ENCODE data around the gene ESF1.

The ESF1 gene

DNA sequence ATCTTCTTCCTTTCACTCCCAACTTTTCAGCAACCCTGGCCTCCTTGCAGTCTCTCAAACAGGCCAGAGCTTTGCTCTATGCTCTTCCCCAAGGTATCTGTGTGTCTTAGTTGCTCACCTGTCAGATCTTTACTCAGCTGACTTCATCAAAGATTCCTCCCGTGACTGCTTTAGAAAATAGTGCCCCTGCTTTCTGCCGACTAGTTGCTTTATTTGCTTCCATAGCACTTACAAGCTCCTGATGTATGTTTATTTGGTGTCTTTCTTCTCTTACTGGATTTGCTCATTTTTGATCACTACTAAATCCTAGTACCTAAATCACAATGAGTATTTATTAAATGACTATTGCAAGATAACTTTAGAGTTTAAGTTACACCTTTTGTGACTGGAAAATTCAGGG lies 6.0 kb upstream of the ESF1 start:
- Histone ChIP-seq H3K4me1 (ENCODE audit: insufficient read depth, insufficient read length) (no peaks in the 10 kb centered on the region), H3K9ac (ENCODE audit: insufficient read length, low read depth) (no peak overlapping the region), H3K9me3 (ENCODE audit: insufficient read depth, low read length) (no peaks in the 10 kb centered on the region), H3K27me3 (ENCODE audit: insufficient read depth, insufficient read length) (no peaks in the 10 kb centered on the region), H3K4me3 (ENCODE audit: insufficient read length, low read depth) (no peak overlapping the region), H3K36me3 (ENCODE audit: insufficient read depth, insufficient read length, low read length) (peaks cover 81% of the 10 kb centered on the region)
- DNase-seq (ENCODE audit: low read depth, low spot score), result no peak
- TF ChIP-seq SUZ12 (IDR thresholded peaks at IDR 0.05; ENCODE audit: extremely low read depth, insufficient read depth, insufficient read length), result no peak
- no peak for TF ChIP-seq ZNF274 (IDR thresholded peaks at IDR 0.05; ENCODE audit: low read depth, low read length)
- TF ChIP-seq YY1 (IDR thresholded peaks at IDR 0.05; ENCODE audit: insufficient read depth, insufficient read length), result no peak

DNA sequence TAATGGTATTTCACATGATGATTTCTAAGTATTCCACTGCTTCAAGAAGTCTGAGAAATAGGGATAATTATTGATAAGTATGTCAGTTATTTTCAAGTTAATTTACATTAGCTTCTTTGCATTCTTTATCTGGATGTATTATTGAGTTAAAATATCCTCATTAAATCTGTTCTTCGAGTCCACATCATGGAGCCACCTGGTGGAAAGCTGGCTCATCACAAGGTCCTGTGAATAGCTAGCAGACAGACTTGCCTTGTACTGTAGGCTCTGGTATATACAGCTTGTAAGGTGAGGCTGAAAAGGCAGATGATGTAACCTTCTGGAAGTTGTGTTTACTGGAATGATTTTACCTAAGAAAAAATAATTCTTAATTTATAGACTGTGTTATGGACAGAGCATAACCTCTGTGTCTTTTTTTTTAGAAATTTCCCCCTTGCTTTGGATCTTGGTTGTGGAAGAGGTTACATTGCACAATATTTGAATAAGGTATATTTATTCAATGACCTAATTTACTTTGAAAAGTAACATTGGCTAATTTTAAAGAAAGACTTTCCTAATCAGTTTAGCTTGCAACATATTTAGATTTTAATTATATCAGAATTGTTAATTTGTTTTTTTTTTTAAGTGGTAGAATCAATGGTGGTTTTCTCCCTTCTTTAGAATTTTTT lies 3.6 kb upstream of the ESF1 start:
- TF ChIP-seq YY1 (IDR thresholded peaks at IDR 0.05; ENCODE audit: insufficient read depth, insufficient read length) (no peak), ZNF274 (IDR thresholded peaks at IDR 0.05; ENCODE audit: low read depth, low read length) (no peak), SUZ12 (IDR thresholded peaks at IDR 0.05; ENCODE audit: extremely low read depth, insufficient read depth, insufficient read length) (no peak)
- Histone ChIP-seq H3K27me3 (ENCODE audit: insufficient read depth, insufficient read length) (no peaks in the 10 kb centered on the region), H3K4me3 (ENCODE audit: insufficient read length, low read depth) (no peak overlapping the region), H3K36me3 (ENCODE audit: insufficient read depth, insufficient read length, low read length) (peaks cover 62% of the 10 kb centered on the region), H3K4me1 (ENCODE audit: insufficient read depth, insufficient read length) (no peaks in the 10 kb centered on the region), H3K9me3 (ENCODE audit: insufficient read depth, low read length) (no peaks in the 10 kb centered on the region), H3K9ac (ENCODE audit: insufficient read length, low read depth) (no peak overlapping the region)
- peak; percentile 25 for DNase-seq (ENCODE audit: low read depth, low spot score)

GRCh38 chr20:13786143-13786828 lies 1.6 kb upstream of the ESF1 start:
- no peaks in the 10 kb centered on the region for H3K27me3 ChIP-seq (ENCODE audit: insufficient read depth, insufficient read length)
- peak overlapping the region; percentile 84 for H3K4me3 ChIP-seq (ENCODE audit: insufficient read length, low read depth)
- H3K36me3 ChIP-seq (ENCODE audit: insufficient read depth, insufficient read length, low read length), result peaks cover 63% of the 10 kb centered on the region
- TF ChIP-seq YY1 (IDR thresholded peaks at IDR 0.05; ENCODE audit: insufficient read depth, insufficient read length), result no peak
- no peak for TF ChIP-seq ZNF274 (IDR thresholded peaks at IDR 0.05; ENCODE audit: low read depth, low read length)
- TF ChIP-seq SUZ12 (IDR thresholded peaks at IDR 0.05; ENCODE audit: extremely low read depth, insufficient read depth, insufficient read length), result no peak
- no peak for DNase-seq (ENCODE audit: low read depth, low spot score)
- no peaks in the 10 kb centered on the region for H3K4me1 ChIP-seq (ENCODE audit: insufficient read depth, insufficient read length)
- H3K9ac ChIP-seq (ENCODE audit: insufficient read length, low read depth), result peak overlapping the region; percentile 63
- no peaks in the 10 kb centered on the region for H3K9me3 ChIP-seq (ENCODE audit: insufficient read depth, low read length)

DNA sequence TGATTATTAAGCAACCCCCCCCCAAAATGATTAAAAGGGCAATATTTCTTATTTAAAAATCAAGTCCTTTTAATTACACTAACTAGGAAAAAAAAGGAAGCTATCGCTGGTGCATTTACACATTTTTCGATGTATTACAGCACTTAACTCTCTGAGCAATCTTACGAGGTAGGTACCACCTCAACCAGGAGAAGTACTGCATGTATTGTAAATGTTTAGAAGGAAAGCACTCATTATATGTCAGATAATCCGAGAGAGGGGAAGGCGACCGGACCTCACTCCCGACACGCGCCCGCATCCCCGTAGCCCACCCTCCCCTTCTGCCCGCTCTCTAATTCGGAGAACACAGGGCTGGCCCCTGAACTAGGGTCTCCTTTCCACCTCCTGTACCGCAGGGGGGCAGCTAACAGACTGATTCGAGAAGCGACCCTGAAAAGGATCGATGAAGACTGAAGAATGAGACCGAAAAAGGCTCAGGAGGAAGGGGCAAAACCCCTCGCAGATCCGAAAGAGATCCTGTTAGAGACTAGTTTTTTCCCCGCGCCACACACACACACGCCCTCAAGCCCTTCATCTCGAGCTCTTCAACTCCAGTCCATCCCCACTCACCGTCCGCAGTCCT lies 337 bp downstream of the ESF1 start:
- DNase-seq (ENCODE audit: low read depth, low spot score), result no peak

GRCh38 chr20:13783528-13783927 lies 1.2 kb downstream of the ESF1 start:
- H3K9ac ChIP-seq (ENCODE audit: insufficient read length, low read depth), result peak overlapping the region; percentile 95
- no peak for TF ChIP-seq YY1 (IDR thresholded peaks at IDR 0.05; ENCODE audit: insufficient read depth, insufficient read length)
- TF ChIP-seq SUZ12 (IDR thresholded peaks at IDR 0.05; ENCODE audit: extremely low read depth, insufficient read depth, insufficient read length), result no peak
- no peak for TF ChIP-seq ZNF274 (IDR thresholded peaks at IDR 0.05; ENCODE audit: low read depth, low read length)
- DNase-seq (ENCODE audit: low read depth, low spot score), result no peak
- H3K27me3 ChIP-seq (ENCODE audit: insufficient read depth, insufficient read length), result no peaks in the 10 kb centered on the region
- H3K4me3 ChIP-seq (ENCODE audit: insufficient read length, low read depth), result peak overlapping the region; percentile 84
- no peaks in the 10 kb centered on the region for H3K4me1 ChIP-seq (ENCODE audit: insufficient read depth, insufficient read length)
- no peaks in the 10 kb centered on the region for H3K9me3 ChIP-seq (ENCODE audit: insufficient read depth, low read length)
- H3K36me3 ChIP-seq (ENCODE audit: insufficient read depth, insufficient read length, low read length), result peaks cover 58% of the 10 kb centered on the region

More for the DNA sequence above, 337 bp downstream of the ESF1 start:
- TF ChIP-seq SUZ12 (IDR thresholded peaks at IDR 0.05; ENCODE audit: extremely low read depth, insufficient read depth, insufficient read length) (no peak), ZNF274 (IDR thresholded peaks at IDR 0.05; ENCODE audit: low read depth, low read length) (no peak), YY1 (IDR thresholded peaks at IDR 0.05; ENCODE audit: insufficient read depth, insufficient read length) (no peak)
- Histone ChIP-seq H3K9me3 (ENCODE audit: insufficient read depth, low read length) (no peaks in the 10 kb centered on the region), H3K4me1 (ENCODE audit: insufficient read depth, insufficient read length) (no peaks in the 10 kb centered on the region), H3K4me3 (ENCODE audit: insufficient read length, low read depth) (peak overlapping the region; percentile 84), H3K36me3 (ENCODE audit: insufficient read depth, insufficient read length, low read length) (peaks cover 62% of the 10 kb centered on the region), H3K27me3 (ENCODE audit: insufficient read depth, insufficient read length) (no peaks in the 10 kb centered on the region), H3K9ac (ENCODE audit: insufficient read length, low read depth) (peak overlapping the region; percentile 95)

GRCh38 chr20:13778827-13779226 lies 5.9 kb downstream of the ESF1 start:
- no peak overlapping the region for H3K4me3 ChIP-seq (ENCODE audit: insufficient read length, low read depth)
- H3K27me3 ChIP-seq (ENCODE audit: insufficient read depth, insufficient read length), result no peaks in the 10 kb centered on the region
- DNase-seq (ENCODE audit: low read depth, low spot score), result no peak
- H3K9me3 ChIP-seq (ENCODE audit: insufficient read depth, low read length), result no peaks in the 10 kb centered on the region
- H3K36me3 ChIP-seq (ENCODE audit: insufficient read depth, insufficient read length, low read length), result peaks cover 84% of the 10 kb centered on the region
- H3K9ac ChIP-seq (ENCODE audit: insufficient read length, low read depth), result no peak overlapping the region
- no peaks in the 10 kb centered on the region for H3K4me1 ChIP-seq (ENCODE audit: insufficient read depth, insufficient read length)
- TF ChIP-seq YY1 (IDR thresholded peaks at IDR 0.05; ENCODE audit: insufficient read depth, insufficient read length) (no peak), SUZ12 (IDR thresholded peaks at IDR 0.05; ENCODE audit: extremely low read depth, insufficient read depth, insufficient read length) (no peak), ZNF274 (IDR thresholded peaks at IDR 0.05; ENCODE audit: low read depth, low read length) (no peak)

DNA sequence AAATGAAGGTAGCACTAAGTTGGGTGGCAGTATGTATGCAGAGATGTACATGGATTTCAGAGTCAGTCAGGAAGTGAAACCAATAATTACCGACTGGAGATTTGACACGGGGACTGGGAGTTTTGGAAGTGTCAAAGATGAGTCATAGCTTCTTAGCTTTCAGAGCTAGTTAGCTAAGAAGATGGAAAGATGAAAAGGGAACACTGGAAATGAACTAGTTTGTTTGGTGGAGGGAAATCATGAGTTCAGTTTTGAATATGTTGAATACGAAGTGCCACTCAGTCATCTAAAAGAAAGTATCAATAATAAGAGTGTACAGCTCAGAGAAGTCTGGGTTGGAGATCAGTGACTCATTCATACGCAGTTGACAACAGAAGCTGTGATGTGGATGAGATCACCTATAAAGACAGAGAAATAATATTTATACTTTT lies 7.5 kb downstream of the ESF1 start:
- Histone ChIP-seq H3K9ac (ENCODE audit: insufficient read length, low read depth) (no peak overlapping the region), H3K4me1 (ENCODE audit: insufficient read depth, insufficient read length) (no peaks in the 10 kb centered on the region), H3K4me3 (ENCODE audit: insufficient read length, low read depth) (no peak overlapping the region), H3K9me3 (ENCODE audit: insufficient read depth, low read length) (no peaks in the 10 kb centered on the region), H3K36me3 (ENCODE audit: insufficient read depth, insufficient read length, low read length) (peaks cover 80% of the 10 kb centered on the region), H3K27me3 (ENCODE audit: insufficient read depth, insufficient read length) (no peaks in the 10 kb centered on the region)
- no peak for DNase-seq (ENCODE audit: low read depth, low spot score)
- TF ChIP-seq ZNF274 (IDR thresholded peaks at IDR 0.05; ENCODE audit: low read depth, low read length), result no peak
- no peak for TF ChIP-seq YY1 (IDR thresholded peaks at IDR 0.05; ENCODE audit: insufficient read depth, insufficient read length)
- no peak for TF ChIP-seq SUZ12 (IDR thresholded peaks at IDR 0.05; ENCODE audit: extremely low read depth, insufficient read depth, insufficient read length)
